GM20431 (cell line): ENCODE measurements around the gene DCAF8L2.
"Not testable (repeated sequence)": the region's sequence is repeated elsewhere in the genome, so short reads cannot be mapped to it uniquely, and the experiment has no call there.

Source experiments
- in situ Hi-C: fragments of 300-500 bp; cut with MseI, MboI; formaldehyde crosslinking; loops from one replicate; pipeline ENCODE4 v1.15.0; 2020; ENCODE audit warnings: low sequenced_read_pairs; ENCODE audit not compliant: unreplicated experiment

DCAF8L2 gene

GRCh38 chrX:27590044-27590443 lies at the start of gene DCAF8L2:
Gene DCAF8L2, plus strand, starts transcription at chrX:27590344. Its CDS starts 156,552 bp downstream, at chrX:27746896.
- in situ Hi-C loops: no loop called here

- in situ Hi-C loops: not testable (repeated sequence)
These were observed 49.0 kb upstream of the DCAF8L2 start for GRCh38 chrX:27541161-27541560.

DNA sequence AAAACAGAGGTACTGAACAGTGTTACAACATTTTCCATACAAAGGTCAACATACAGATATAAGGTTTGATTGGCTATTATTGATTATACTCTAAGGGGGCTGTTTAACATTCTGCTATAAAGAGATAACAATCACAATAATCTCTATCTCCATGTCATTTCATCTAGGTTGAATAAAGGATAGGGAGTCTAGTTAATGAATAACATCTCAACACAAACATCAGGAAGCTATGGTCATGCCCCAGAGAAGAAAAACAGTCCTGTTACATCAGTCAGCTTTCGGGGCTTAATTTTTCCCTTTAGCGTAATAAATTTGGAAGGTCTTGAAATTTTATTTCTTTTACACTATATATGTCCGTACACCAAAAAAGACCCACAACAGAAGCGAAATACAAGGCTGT lies 41.5 kb upstream of the DCAF8L2 start:
- in situ Hi-C loops: no loop called here

- in situ Hi-C loops: no loop called here
These were observed 40.5 kb upstream of the DCAF8L2 start for GRCh38 chrX:27549688-27550087.

- in situ Hi-C loops: no loop called here
These were observed 34.6 kb upstream of the DCAF8L2 start for GRCh38 chrX:27555514-27555913.

DNA sequence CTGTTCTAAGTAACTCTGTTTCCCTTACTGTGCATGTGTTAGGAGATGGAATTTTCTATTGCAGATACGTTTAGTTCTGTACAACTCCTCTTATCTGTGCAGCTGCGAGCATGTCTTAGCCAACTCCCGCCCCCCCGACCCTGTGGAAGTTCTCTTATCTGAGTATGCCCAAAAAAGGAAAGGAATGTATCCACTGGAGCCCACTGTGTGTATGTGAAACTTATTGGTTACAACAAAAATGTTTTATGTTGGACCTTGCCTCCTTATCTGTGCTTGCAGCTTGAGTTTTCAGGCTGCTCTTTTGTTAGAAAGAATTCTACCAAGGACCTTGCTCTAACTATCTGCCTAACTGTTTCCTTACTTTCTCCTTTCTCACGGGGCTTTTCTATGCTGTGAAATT lies 24.2 kb upstream of the DCAF8L2 start:
- in situ Hi-C loops: no loop called here

DNA sequence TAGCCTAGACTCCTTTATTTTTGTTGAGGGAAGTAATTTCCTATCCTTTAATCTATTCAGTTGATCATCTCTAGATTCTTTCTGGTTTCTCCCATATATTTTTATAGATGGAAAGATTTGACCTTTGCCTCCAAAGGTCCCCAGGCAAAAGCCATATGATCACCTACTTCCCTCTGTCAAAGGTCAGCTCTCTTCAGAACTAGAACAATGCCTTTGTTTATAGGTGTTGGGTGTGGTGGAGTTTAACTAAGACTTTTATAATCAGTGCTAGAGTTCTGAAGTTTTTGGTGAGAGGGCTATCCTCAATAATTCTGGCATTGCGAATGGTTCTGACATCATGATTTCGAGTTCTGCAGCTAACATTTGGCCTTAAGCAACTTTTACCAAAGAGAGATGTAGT lies 19.0 kb upstream of the DCAF8L2 start:
- in situ Hi-C loops: no loop called here

DNA sequence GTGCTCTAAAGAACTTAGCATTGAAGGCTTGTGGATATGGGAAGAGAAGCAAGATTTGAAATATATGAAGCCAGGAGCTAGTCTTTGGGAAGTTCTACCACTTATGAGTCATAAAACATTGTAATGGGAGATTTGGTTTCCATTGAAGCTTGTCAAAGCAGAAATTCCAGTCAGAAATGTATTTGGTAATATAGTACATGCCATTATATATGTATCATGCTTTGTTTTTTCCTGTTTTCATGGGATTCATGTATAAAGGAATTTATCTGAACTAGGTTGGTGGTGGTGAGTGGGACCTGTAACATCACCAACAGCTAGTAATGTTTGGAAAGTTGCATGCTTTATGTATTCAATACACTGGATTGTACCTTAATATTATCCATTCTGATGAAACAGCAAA lies 14.6 kb upstream of the DCAF8L2 start:
- in situ Hi-C loops: no loop called here

GRCh38 chrX:27583976-27584375 lies 6.2 kb upstream of the DCAF8L2 start:
- in situ Hi-C loops: no loop called here

DNA sequence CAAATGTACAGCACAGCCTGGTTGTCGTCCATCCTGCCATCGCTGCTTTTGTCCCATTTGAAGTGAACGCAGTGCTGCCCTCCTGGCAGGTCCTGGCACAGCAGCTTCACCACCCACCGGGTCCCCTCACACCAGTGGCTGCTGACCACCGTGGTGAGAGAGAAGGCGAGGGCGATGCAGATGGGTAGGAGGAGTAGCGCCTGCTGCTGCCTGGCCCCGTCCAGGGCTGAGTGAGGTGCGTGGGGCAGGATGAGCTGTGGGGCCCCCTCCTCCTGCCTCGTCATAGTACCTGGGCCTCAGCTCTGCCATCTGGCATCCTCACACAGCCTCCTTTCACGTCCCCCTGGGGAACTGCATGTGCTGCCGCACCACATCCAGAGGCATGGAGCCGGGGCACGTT lies 1.8 kb downstream of the DCAF8L2 start:
- in situ Hi-C loops: no loop called here

DNA sequence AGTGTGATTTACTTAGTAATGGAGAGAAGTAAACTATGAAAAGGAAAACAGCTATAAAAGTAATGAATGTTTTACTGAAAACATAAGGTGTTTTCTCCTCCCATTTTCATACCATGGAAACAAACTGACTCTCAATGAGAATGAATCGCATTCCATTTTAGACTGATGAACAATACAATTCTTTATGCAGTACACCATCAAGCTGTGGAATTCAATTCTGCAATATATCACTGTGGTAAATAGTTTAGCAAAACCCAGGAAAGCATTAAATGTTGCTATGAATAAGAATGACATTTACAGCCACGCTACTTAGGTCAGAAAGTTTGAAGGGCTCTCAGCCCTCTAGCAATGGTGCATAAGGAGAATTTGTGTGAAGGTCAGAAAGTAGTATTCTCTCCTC lies 7.4 kb downstream of the DCAF8L2 start:
- in situ Hi-C loops: no loop called here

DNA sequence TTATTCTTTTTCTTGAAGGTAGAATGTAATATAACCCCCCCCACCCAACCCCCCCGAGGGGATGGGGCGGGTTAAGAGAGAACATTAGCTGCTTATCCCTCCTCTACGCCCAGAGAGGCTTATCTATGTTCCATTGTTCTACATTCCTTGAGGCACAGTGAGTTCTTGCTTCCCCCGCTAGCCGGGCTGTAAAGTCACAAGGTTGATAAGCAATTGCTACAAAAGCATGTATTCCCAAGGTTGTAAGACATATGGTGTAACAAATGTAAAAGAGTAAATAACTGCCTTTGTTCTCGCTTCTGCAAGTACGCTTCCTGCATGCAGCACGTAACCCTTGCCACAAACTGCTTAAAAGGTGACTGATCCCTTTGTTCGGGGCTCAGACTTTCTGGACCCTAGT lies 8.2 kb downstream of the DCAF8L2 start:
- in situ Hi-C loops: no loop called here

- in situ Hi-C loops: no loop called here
These were observed 9.8 kb downstream of the DCAF8L2 start for GRCh38 chrX:27599928-27600327.

GRCh38 chrX:27600686-27601085 lies 10.5 kb downstream of the DCAF8L2 start:
- in situ Hi-C loops: no loop called here

DNA sequence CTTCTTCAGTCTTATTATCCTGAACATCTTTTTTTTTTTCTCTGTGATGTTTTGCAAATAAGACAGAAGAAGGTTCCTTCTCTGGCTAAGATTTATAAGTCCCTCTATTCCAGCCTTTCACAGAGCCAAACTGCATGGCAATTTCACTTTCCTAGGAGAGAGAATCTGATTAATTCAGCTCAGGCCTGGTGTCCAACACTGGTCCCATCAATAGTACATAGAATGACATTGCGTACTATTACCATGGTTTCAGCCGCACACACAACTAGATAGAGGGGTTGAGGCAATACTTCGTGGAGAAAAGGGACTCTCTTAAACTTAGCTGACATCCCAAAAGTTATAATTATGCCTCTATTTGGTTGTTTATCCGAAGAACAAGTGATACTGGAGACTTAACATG lies 18.5 kb downstream of the DCAF8L2 start:
- in situ Hi-C loops: no loop called here

- in situ Hi-C loops: no loop called here
These were observed 29.3 kb downstream of the DCAF8L2 start for GRCh38 chrX:27619459-27619858.

GRCh38 chrX:27619975-27620374 lies 29.8 kb downstream of the DCAF8L2 start:
- in situ Hi-C loops: no loop called here

DNA sequence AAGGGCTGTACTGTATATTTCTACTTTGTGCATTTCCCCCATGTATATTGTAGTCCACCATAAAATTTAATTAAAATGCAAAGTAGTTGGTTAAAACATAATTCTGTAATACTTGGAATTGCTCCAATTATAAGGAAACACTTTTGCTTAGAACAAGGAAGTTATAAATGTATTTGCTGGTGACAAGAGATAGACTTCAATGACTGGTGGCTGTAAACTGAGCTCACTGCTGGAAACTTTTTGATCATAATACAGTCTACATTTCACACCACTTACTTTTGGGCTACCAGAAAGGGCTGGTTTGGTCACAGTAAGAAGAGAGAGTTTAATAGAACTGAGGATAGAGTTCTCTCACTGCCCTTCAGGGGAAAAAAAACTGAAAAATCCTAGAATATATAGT lies 32.7 kb downstream of the DCAF8L2 start:
- in situ Hi-C loops: no loop called here

DNA sequence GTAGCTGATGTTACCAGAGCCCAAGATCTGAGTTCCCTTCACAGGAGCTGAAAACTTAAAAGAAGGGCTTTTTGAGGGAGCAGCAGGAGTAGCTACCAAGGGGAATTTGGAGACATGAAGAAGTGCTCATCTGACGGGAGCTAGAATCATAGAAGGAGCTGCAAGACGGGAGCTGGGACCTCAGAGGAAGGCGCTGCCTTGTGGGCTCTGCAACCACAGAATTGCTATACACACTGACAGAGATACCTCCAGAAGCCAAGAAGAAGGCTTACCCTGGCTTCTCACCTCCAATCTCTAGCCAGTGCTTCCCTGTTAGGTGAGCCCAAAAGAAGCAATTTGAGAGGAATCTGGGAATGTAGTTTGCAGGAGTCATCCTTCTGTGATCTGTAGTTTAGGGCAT lies 35.9 kb downstream of the DCAF8L2 start:
- in situ Hi-C loops: no loop called here

- in situ Hi-C loops: no loop called here
These were observed 43.2 kb downstream of the DCAF8L2 start for GRCh38 chrX:27633328-27633727.

DNA sequence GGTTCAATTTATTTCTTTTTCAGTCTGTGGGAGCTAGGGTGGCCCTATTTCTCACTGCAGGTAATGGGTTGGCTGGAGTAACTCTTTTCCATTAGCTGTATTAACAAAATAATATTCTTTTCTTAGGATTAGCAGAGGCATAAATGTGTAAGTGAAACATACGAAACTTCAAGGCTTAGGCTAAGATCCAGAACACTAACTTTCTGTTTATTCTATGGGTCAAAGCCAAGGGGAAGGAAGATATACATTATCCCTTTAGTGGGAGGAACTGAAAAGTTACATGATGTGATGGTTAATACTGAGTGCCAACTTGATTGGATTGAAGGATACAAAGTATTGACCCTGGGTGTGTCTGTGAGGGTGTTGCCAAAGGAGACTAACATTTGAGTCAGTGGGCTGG lies 66.4 kb downstream of the DCAF8L2 start:
- in situ Hi-C loops: no loop called here

- in situ Hi-C loops: no loop called here
These were observed 70.7 kb downstream of the DCAF8L2 start for GRCh38 chrX:27660878-27661277.

- in situ Hi-C loops: no loop called here
These were observed 81.1 kb downstream of the DCAF8L2 start for GRCh38 chrX:27671234-27671633.
